Colonic mucosa (tissue), 4 donors: ENCODE data around the gene GRID1. TPM values are rescaled to one million over a fixed set of nuclear protein-coding genes. Genes with fewer than 3 reads are reported as not detected.

Experiments
- DNase-seq: peaks from one replicate; pipeline ENCODE4 v3.0.0-alpha.2; 2020
- H3K27ac ChIP-seq: fragments of 200-600 bp; one replicate; pipeline ENCODE4 v1.8.0; 2021
- H3K27me3 ChIP-seq: fragments of 200-600 bp; one replicate; pipeline ENCODE4 v1.8.0; 2021
- H3K36me3 ChIP-seq: fragments of 200-600 bp; one replicate; pipeline ENCODE4 v1.8.0; 2021
- H3K4me1 ChIP-seq: fragments of 200-600 bp; one replicate; pipeline ENCODE4 v1.8.0; 2021; ENCODE audit warnings: mild to moderate bottlenecking
- H3K4me3 ChIP-seq: fragments of 200-600 bp; one replicate; pipeline ENCODE4 v1.8.0; 2021
- H3K9ac ChIP-seq, 2 donors: one replicate each; pipeline ENCODE4 v1.7.0; 2013; ENCODE audit warnings: control low read depth in 2 of 2, low read depth in 2 of 2, low read length in 2 of 2
- H3K9me3 ChIP-seq: fragments of 200-600 bp; one replicate; pipeline ENCODE4 v1.8.0; 2021
- intact Hi-C: fragments of 100-400 bp; cut with DNase I; formaldehyde crosslinking; loops from one replicate; pipeline ENCODE4 v1.14.1; 2022
- total RNA-seq, 2 donors: library from RNA; stranded (reverse); fragmentation: NEBNext Ultra II Directional in 1 of 2; extraction: Animal tissue kit (Norgen Biotek cat#: 25700) in 1 of 2; gene quantifications; one replicate each; pipeline ENCODE4 v1.2.1, GENCODE V29; 2021
- TF ChIP-seq, protein P1 (sequence below): fragments of 200-600 bp; IDR thresholded peaks from one replicate; pipeline ENCODE4 v1.8.0; 2022; ENCODE audit warnings: antibody characterized with exemption, mild to moderate bottlenecking
- donor health status: healthy.
- donor health status: DM: no; HTN: no; CAD: no.
- donor health status: DM: no; HTN: no; CAD: no.

GRID1 gene
- total RNA-seq, 2 donors from 2014 or later = 0.30 to 0.37 TPM

- DNase-seq = no peak
- no peaks in the 10 kb centered on the region for H3K36me3 ChIP-seq
- no peaks in the 10 kb centered on the region for H3K9me3 ChIP-seq
- H3K9ac ChIP-seq = no peak overlapping the region
- no peak overlapping the region for H3K4me3 ChIP-seq
- TF ChIP-seq, protein P1, sequence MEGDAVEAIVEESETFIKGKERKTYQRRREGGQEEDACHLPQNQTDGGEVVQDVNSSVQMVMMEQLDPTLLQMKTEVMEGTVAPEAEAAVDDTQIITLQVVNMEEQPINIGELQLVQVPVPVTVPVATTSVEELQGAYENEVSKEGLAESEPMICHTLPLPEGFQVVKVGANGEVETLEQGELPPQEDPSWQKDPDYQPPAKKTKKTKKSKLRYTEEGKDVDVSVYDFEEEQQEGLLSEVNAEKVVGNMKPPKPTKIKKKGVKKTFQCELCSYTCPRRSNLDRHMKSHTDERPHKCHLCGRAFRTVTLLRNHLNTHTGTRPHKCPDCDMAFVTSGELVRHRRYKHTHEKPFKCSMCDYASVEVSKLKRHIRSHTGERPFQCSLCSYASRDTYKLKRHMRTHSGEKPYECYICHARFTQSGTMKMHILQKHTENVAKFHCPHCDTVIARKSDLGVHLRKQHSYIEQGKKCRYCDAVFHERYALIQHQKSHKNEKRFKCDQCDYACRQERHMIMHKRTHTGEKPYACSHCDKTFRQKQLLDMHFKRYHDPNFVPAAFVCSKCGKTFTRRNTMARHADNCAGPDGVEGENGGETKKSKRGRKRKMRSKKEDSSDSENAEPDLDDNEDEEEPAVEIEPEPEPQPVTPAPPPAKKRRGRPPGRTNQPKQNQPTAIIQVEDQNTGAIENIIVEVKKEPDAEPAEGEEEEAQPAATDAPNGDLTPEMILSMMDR = no peak
- H3K4me1 ChIP-seq = no peaks in the 10 kb centered on the region
- no peaks in the 10 kb centered on the region for H3K27me3 ChIP-seq
- H3K27ac ChIP-seq = no peak overlapping the region
- intact Hi-C loops = no loop called here
Observed at GRCh38 chr10:86004337-86004736, 362.3 kb downstream of the GRID1 start.

DNA sequence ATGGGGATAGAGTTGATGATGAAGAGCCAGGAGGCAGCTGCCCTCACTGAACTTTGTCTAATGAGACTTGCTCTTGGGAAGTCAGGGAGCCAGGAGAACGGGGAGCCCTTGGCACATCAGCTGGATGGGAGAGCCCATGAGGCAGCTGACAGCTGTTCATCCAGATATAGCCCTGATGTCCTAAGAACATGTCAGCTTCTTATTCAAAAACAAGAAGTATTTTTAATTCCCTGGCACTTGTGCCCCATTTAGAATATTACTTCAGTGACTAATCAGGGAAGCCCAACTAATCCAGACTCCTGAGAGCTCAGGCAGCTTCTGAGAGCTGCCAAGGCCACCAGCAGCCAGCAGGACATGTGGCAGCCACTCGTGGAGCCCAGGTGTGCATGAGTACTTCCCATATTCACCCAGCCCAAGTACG is 363.4 kb downstream of the GRID1 start:
- Histone ChIP-seq H3K9ac (no peak overlapping the region), H3K27ac (no peak overlapping the region), H3K27me3 (no peaks in the 10 kb centered on the region), H3K36me3 (no peaks in the 10 kb centered on the region), H3K9me3 (no peaks in the 10 kb centered on the region), H3K4me3 (no peak overlapping the region), H3K4me1 (no peaks in the 10 kb centered on the region)
- TF ChIP-seq, protein P1 = no peak
- intact Hi-C loops = no loop called here
- no peak for DNase-seq

- Histone ChIP-seq H3K4me1 (no peaks in the 10 kb centered on the region), H3K27ac (no peak overlapping the region), H3K9me3 (no peaks in the 10 kb centered on the region), H3K9ac (no peak overlapping the region), H3K4me3 (no peak overlapping the region), H3K27me3 (no peaks in the 10 kb centered on the region), H3K36me3 (no peaks in the 10 kb centered on the region)
- intact Hi-C loops = no loop called here
- DNase-seq = no peak
- TF ChIP-seq, protein P1 = no peak
Observed at GRCh38 chr10:86001521-86001920, 365.1 kb downstream of the GRID1 start.

DNA sequence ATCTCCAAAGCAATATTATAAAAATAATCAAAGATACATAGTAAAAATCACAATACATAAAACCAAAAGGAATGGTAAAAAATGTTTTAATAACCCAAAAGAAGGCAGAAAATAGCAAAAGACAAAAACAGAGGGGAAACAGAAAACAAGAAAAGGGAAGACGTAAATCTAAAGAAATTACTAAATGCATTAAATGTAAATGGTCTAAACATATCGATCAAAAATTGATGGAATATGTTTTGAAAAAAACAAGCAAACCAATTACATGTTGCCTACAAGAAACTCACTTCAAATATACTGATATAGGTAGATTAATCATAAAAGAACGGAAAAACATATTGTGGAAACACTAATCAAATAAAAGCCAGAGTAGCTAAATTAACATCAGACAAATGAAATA is 369.1 kb downstream of the GRID1 start:
- no peaks in the 10 kb centered on the region for H3K4me1 ChIP-seq
- no peaks in the 10 kb centered on the region for H3K9me3 ChIP-seq
- H3K9ac ChIP-seq = no peak overlapping the region
- H3K4me3 ChIP-seq = no peak overlapping the region
- TF ChIP-seq, protein P1 = no peak
- no peaks in the 10 kb centered on the region for H3K27me3 ChIP-seq
- H3K27ac ChIP-seq = no peak overlapping the region
- no peak for DNase-seq
- no peaks in the 10 kb centered on the region for H3K36me3 ChIP-seq
- intact Hi-C loops = loop anchor here (10.0 kb wide), 1 partner anchor 377 kb away; no protein-coding TSS in a partner anchor

- H3K9ac ChIP-seq = no peak overlapping the region
Observed at GRCh38 chr10:85995791-85996190, 370.8 kb downstream of the GRID1 start.

More at GRCh38 chr10:85995791-85996190, 370.8 kb downstream of the GRID1 start:
- Histone ChIP-seq H3K4me3 (no peak overlapping the region), H3K36me3 (no peaks in the 10 kb centered on the region), H3K9me3 (no peaks in the 10 kb centered on the region), H3K4me1 (no peaks in the 10 kb centered on the region), H3K27ac (no peak overlapping the region), H3K27me3 (no peaks in the 10 kb centered on the region)
- TF ChIP-seq, protein P1 = no peak
- intact Hi-C loops = loop anchor here (10.0 kb wide), 1 partner anchor 379 kb away; no protein-coding TSS in a partner anchor
- peak; percentile 20 for DNase-seq
